Kidney (tissue), 14 donors: ENCODE measurements around the gene SH3PXD2A. TPM values are rescaled to one million over a fixed set of nuclear protein-coding genes. Genes with fewer than 3 reads are reported as not detected.

ENCODE experiments used
- DNase-seq, 5 donors: peaks; one replicate each; pipeline ENCODE4 v3.0.0-alpha.2; 2013 to 2020
- FAIRE-seq: peaks from 2 replicates; lab custom pipeline; 2012; peaks lifted over from hg19 to GRCh38; lab: Jason Lieb, UNC
- H3K27ac ChIP-seq, 2 donors: one replicate each; pipeline ENCODE4 v1.7.0; 2013; ENCODE audit warnings: low read depth in 2 of 2, low read length in 2 of 2, inconsistent platforms in 1 of 2
- H3K27me3 ChIP-seq: one replicate; pipeline ENCODE4 v1.7.1; 2013; ENCODE audit warnings: low read length, inconsistent platforms; ENCODE audit not compliant: control insufficient read depth, insufficient read depth
- H3K36me3 ChIP-seq, 3 donors: one replicate each; pipeline versions ENCODE4 v1.7.0 to v1.7.1; 2013; ENCODE audit warnings: low read length in 3 of 3, control low read depth in 1 of 3, inconsistent platforms in 1 of 3; ENCODE audit not compliant: insufficient read depth in 3 of 3, control insufficient read depth in 2 of 3
- H3K4me1 ChIP-seq, 3 donors: one replicate each; pipeline versions ENCODE4 v1.7.0 to v1.7.1; 2013; ENCODE audit warnings: low read length in 3 of 3, inconsistent platforms in 1 of 3, low read depth in 1 of 3; ENCODE audit not compliant: control insufficient read depth in 2 of 3, insufficient read depth in 2 of 3
- H3K4me3 ChIP-seq, 3 donors: one replicate each; pipeline versions ENCODE4 v1.7.0 to v1.8.1; 2013; ENCODE audit warnings: low read length in 3 of 3, control low read depth in 1 of 3, inconsistent platforms in 1 of 3
- H3K9ac ChIP-seq, 3 donors: one replicate each; pipeline versions ENCODE4 v1.7.0 to v1.7.1; 2013; ENCODE audit warnings: low read length in 3 of 3, control low read depth in 1 of 3, inconsistent platforms in 1 of 3
- H3K9me3 ChIP-seq, 3 donors: one replicate each; pipeline versions ENCODE4 v1.7.0 to v1.7.1; 2013; ENCODE audit warnings: low read length in 3 of 3, control low read depth in 1 of 3, inconsistent platforms in 1 of 3; ENCODE audit not compliant: control insufficient read depth in 2 of 3, insufficient read depth in 1 of 3
- intact Hi-C: fragments of 100-400 bp; cut with DNase I; formaldehyde crosslinking; loops from one replicate; pipeline ENCODE4 v1.11.1; 2022
- polyA plus RNA-seq: library from polyadenylated mRNA; stranded (reverse); fragments of 350-450 nt; fragmentation: Illumina TruSeq; extraction: RNeasy Lipid Tissue Mini Kit (QIAGEN cat#74804); gene quantifications from one replicate; pipeline ENCODE4 v1.2.3, GENCODE V29; 2014; ENCODE audit warnings: low read depth, low replicate concordance; ENCODE audit not compliant: insufficient read depth
- total RNA-seq: library from RNA; stranded (reverse); fragmentation: NEBNext Ultra II Directional; extraction: Animal tissue kit (Norgen Biotek cat#: 25700); gene quantifications from one replicate; pipeline ENCODE4 v1.2.1, GENCODE V29; 2021
- TF ChIP-seq, protein P1 (sequence below): IDR thresholded peaks from 3 replicates; pipeline ENCODE4 v1.5.1; 2012; ENCODE audit warnings: mild to moderate bottlenecking, moderate library complexity, borderline replicate concordance; ENCODE audit not compliant: insufficient read depth; ENCODE audit errors: extremely low read depth
- donor health status: control.
- donor health status: control.
- donor health status: control.
- donor health status: control.
- donor health status: control.
- donor health status: DM: yes; HTN: yes; CAD: no.
- donor health status: Normal renal cell carcinoma (clear cell type).

The SH3PXD2A gene
- total and polyA plus RNA-seq, 2 donors from 2014 or later = 2.4 to 20.1 TPM

DNA sequence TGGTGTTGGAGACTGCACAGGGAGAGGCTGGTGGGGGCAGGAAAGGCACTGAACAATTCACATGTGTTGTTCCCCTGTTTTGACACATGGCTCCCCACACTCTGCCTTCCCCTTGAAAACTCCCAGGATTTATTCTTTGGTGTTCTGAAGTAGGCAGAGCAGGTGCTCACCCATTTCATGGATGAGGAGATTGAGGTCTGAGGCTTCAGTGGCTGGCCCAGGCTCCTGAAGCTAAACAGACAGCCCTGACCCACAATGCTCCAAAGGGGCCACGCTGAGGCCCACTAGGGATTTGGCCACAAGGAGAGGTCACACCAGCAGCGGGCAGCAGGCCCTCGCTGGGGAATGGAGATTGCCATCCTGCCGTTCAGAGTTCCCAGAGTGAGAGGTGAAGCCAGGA lies 157.6 kb downstream of the SH3PXD2A start:
- intact Hi-C loops = no loop called here
- Histone ChIP-seq H3K36me3 (no peaks in the 10 kb centered on the region), H3K9ac (no peak overlapping the region), H3K27me3 (peaks cover 6% of the 10 kb centered on the region), H3K4me3 (no peak overlapping the region), H3K4me1 (peaks cover 0 to 11% (median 0%) of the 10 kb centered on the region in 3 donors), H3K27ac (no peak overlapping the region), H3K9me3 (no peaks in the 10 kb centered on the region)
- FAIRE-seq = no peak
- TF ChIP-seq, protein P1, sequence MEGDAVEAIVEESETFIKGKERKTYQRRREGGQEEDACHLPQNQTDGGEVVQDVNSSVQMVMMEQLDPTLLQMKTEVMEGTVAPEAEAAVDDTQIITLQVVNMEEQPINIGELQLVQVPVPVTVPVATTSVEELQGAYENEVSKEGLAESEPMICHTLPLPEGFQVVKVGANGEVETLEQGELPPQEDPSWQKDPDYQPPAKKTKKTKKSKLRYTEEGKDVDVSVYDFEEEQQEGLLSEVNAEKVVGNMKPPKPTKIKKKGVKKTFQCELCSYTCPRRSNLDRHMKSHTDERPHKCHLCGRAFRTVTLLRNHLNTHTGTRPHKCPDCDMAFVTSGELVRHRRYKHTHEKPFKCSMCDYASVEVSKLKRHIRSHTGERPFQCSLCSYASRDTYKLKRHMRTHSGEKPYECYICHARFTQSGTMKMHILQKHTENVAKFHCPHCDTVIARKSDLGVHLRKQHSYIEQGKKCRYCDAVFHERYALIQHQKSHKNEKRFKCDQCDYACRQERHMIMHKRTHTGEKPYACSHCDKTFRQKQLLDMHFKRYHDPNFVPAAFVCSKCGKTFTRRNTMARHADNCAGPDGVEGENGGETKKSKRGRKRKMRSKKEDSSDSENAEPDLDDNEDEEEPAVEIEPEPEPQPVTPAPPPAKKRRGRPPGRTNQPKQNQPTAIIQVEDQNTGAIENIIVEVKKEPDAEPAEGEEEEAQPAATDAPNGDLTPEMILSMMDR = no peak
- DNase-seq = no peak

DNA sequence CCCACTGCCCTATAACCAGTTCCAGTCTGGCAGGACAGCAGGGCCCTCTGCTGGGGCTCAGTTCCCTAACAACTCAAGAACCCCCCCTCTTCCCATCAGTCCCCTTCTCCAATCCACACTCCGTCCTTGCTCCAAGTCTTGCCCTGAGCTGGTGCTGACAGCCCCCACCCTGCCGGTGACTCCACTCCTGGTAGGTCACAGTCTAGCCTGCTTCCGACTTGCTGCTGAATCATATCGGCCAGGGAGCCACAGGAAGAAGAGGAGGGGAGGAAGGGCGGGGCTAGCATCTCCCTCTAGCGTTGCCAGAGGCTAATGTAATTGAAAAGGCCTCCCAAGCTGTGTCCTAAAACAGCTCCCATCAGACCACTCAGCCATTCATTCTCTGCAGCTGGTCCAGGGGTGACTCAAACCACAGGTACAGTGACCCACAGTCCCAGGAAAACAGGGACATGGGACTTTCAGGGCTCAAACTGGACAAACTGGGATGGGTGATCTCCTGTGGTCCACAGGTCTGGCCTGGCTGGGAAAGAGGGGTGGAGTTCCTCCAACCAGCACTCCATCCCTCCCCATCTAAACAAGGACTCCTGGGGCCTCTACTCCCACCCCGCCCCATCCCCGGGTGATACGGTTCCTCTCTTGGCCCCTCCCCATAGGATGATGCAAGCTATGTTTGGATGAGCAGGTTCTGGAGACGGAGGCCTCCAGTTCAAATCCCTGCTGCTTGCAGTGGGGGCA lies 158.8 kb downstream of the SH3PXD2A start:
- no peak for DNase-seq
- peaks cover 6% of the 10 kb centered on the region for H3K27me3 ChIP-seq
- TF ChIP-seq, protein P1 = no peak
- peak overlapping the region in 1 of 2 donors; percentile 3 for H3K27ac ChIP-seq
- FAIRE-seq = no peak
- no peak overlapping the region for H3K9ac ChIP-seq
- H3K4me3 ChIP-seq = no peak overlapping the region
- intact Hi-C loops = no loop called here
- H3K9me3 ChIP-seq = no peaks in the 10 kb centered on the region
- H3K36me3 ChIP-seq = no peaks in the 10 kb centered on the region
- H3K4me1 ChIP-seq = peaks cover 0 to 11% (median 0%) of the 10 kb centered on the region in 3 donors

DNA sequence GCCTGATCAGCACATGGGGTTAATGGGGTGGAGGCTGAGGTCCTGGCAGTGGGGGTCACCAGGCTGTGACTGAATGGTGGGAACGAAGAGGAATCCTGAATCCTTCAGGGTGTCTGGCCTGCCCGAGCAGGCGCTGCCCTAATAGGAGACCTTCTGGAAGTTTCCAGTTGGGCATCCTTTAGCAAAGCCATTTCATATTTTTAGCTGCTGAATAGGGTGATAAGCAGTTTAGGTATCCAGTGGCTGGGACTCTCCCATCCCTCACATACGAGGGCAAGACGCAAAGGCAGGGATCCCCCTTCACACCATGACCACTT lies 159.3 kb downstream of the SH3PXD2A start:
- H3K27ac ChIP-seq = no peak overlapping the region
- TF ChIP-seq, protein P1 = no peak
- intact Hi-C loops = no loop called here

More for the DNA sequence above, 159.3 kb downstream of the SH3PXD2A start:
- Histone ChIP-seq H3K9me3 (no peaks in the 10 kb centered on the region), H3K36me3 (no peaks in the 10 kb centered on the region), H3K27me3 (peaks cover 6% of the 10 kb centered on the region), H3K4me1 (peaks cover 0 to 11% (median 0%) of the 10 kb centered on the region in 3 donors), H3K9ac (no peak overlapping the region), H3K4me3 (no peak overlapping the region)
- FAIRE-seq = no peak
- DNase-seq = no peak
